MG63 (cell line): ENCODE results near the gene ISOC2. TPM values are rescaled to one million over a fixed set of nuclear protein-coding genes. Genes with fewer than 3 reads are reported as not detected.

ENCODE experiments used
- DNase-seq: peaks from one replicate; pipeline ENCODE4 v3.0.0-alpha.2; 2020
- H3K27me3 ChIP-seq: fragments of 250-450 bp; sonication (Bioruptor Pico); 2 replicates; pipeline ENCODE4 v1.5.1; 2020; ENCODE audit warnings: mild to moderate bottlenecking, moderate library complexity
- H3K36me3 ChIP-seq: fragments of 250-450 bp; sonication (Bioruptor Pico); 2 replicates; pipeline ENCODE4 v1.5.1; 2020; ENCODE audit warnings: mild to moderate bottlenecking, moderate library complexity
- H3K4me3 ChIP-seq: fragments of 250-450 bp; sonication (Bioruptor Pico); 2 replicates; pipeline ENCODE4 v1.5.1; 2020; ENCODE audit warnings: mild to moderate bottlenecking, moderate library complexity
- H3K9me3 ChIP-seq: fragments of 250-450 bp; sonication (Bioruptor Pico); 2 replicates; pipeline ENCODE4 v1.5.1; 2020; ENCODE audit warnings: mild to moderate bottlenecking, moderate library complexity
- total RNA-seq: library from RNA; depleted of rRNA; stranded (reverse); fragments of >200 nt; shearing (Covaris generic); gene quantifications from 2 replicates; pipeline ENCODE4 v1.2.3, GENCODE V29; 2014; ENCODE audit warnings: low replicate concordance

ISOC2 gene
- total RNA-seq, 1 experiment from 2014 or later = 180 TPM

- H3K4me3 ChIP-seq = no peak overlapping the region
- no peaks in the 10 kb centered on the region for H3K9me3 ChIP-seq
- DNase-seq = peak; percentile 75
- H3K36me3 ChIP-seq = peaks cover 3% of the 10 kb centered on the region; the same call in 1 of the 2 replicates
- H3K27me3 ChIP-seq = no peaks in the 10 kb centered on the region
These were observed 6.0 kb upstream of the ISOC2 start for GRCh38 chr19:55467236-55468053.

GRCh38 chr19:55466241-55466614, 4.8 kb upstream of the ISOC2 start:
- H3K4me3 ChIP-seq = no peak overlapping the region
- peaks cover 5% of the 10 kb centered on the region; the same call in 1 of the 2 replicates for H3K36me3 ChIP-seq
- DNase-seq = no peak
- no peaks in the 10 kb centered on the region for H3K9me3 ChIP-seq
- no peaks in the 10 kb centered on the region for H3K27me3 ChIP-seq

- H3K9me3 ChIP-seq = no peaks in the 10 kb centered on the region
- peaks cover 7% of the 10 kb centered on the region; the same call in 1 of the 2 replicates for H3K36me3 ChIP-seq
- H3K27me3 ChIP-seq = no peaks in the 10 kb centered on the region
- no peak overlapping the region for H3K4me3 ChIP-seq
- DNase-seq = no peak
These were observed 4.2 kb upstream of the ISOC2 start for GRCh38 chr19:55465460-55466240.

GRCh38 chr19:55464662-55465054, 3.2 kb upstream of the ISOC2 start, which contains the start of gene C19orf85:
Gene C19orf85 (minus strand): TSS chr19:55464751. CDS start chr19:55464554, 197 bp downstream.
- Histone ChIP-seq H3K4me3 (no peak within 1 kb of the TSS), H3K27me3 (no peaks in the 10 kb centered on the region), H3K9me3 (no peaks in the 10 kb centered on the region), H3K36me3 (peaks cover 13% of the 10 kb centered on the region; the same call in 1 of the 2 replicates)
- no peak for DNase-seq

GRCh38 chr19:55464039-55464661, 2.7 kb upstream of the ISOC2 start:
- no peak for DNase-seq
- H3K36me3 ChIP-seq = peaks cover 11% of the 10 kb centered on the region; the same call in 1 of the 2 replicates

GRCh38 chr19:55463583-55464031, 2.2 kb upstream of the ISOC2 start:
- Histone ChIP-seq H3K9me3 (no peaks in the 10 kb centered on the region), H3K36me3 (peaks cover 10% of the 10 kb centered on the region), H3K4me3 (no peak overlapping the region), H3K27me3 (no peaks in the 10 kb centered on the region)
- DNase-seq = no peak

More at GRCh38 chr19:55464039-55464661, 2.7 kb upstream of the ISOC2 start:
- no peaks in the 10 kb centered on the region for H3K9me3 ChIP-seq
- H3K27me3 ChIP-seq = no peaks in the 10 kb centered on the region
- H3K4me3 ChIP-seq = no peak overlapping the region

GRCh38 chr19:55462722-55463121, 1.3 kb upstream of the ISOC2 start:
- H3K4me3 ChIP-seq = no peak overlapping the region
- no peaks in the 10 kb centered on the region for H3K9me3 ChIP-seq
- DNase-seq = no peak
- H3K36me3 ChIP-seq = peaks cover 10% of the 10 kb centered on the region
- no peaks in the 10 kb centered on the region for H3K27me3 ChIP-seq

GRCh38 chr19:55461974-55462626, 658 bp upstream of the ISOC2 start:
- H3K9me3 ChIP-seq = no peaks in the 10 kb centered on the region
- H3K36me3 ChIP-seq = peaks cover 10% of the 10 kb centered on the region
- peak overlapping the region; percentile 93 for H3K4me3 ChIP-seq
- no peaks in the 10 kb centered on the region for H3K27me3 ChIP-seq
- no peak for DNase-seq

- H3K36me3 ChIP-seq = peaks cover 10% of the 10 kb centered on the region
- no peaks in the 10 kb centered on the region for H3K27me3 ChIP-seq
- H3K4me3 ChIP-seq = peak overlapping the region; percentile 93
- H3K9me3 ChIP-seq = no peaks in the 10 kb centered on the region
- DNase-seq = peak; percentile 90
These were observed 678 bp downstream of the ISOC2 start for GRCh38 chr19:55460670-55461258.

GRCh38 chr19:55459950-55460657, 1.3 kb downstream of the ISOC2 start:
- peaks cover 10% of the 10 kb centered on the region for H3K36me3 ChIP-seq
- no peaks in the 10 kb centered on the region for H3K9me3 ChIP-seq
- H3K4me3 ChIP-seq = peak overlapping the region; percentile 93
- DNase-seq = no peak
- H3K27me3 ChIP-seq = no peaks in the 10 kb centered on the region

GRCh38 chr19:55459551-55459949, 1.9 kb downstream of the ISOC2 start:
- peaks cover 10% of the 10 kb centered on the region for H3K36me3 ChIP-seq
- no peak overlapping the region for H3K4me3 ChIP-seq
- H3K27me3 ChIP-seq = no peaks in the 10 kb centered on the region
- H3K9me3 ChIP-seq = no peaks in the 10 kb centered on the region
- no peak for DNase-seq

- no peaks in the 10 kb centered on the region for H3K9me3 ChIP-seq
- no peak overlapping the region for H3K4me3 ChIP-seq
- no peaks in the 10 kb centered on the region for H3K27me3 ChIP-seq
- H3K36me3 ChIP-seq = peaks cover 17% of the 10 kb centered on the region
- no peak for DNase-seq
These were observed 3.6 kb downstream of the ISOC2 start for GRCh38 chr19:55457683-55458457.

- DNase-seq = no peak
- Histone ChIP-seq H3K27me3 (peaks cover 11% of the 10 kb centered on the region), H3K36me3 (peaks cover 18% of the 10 kb centered on the region), H3K9me3 (no peaks in the 10 kb centered on the region), H3K4me3 (no peak overlapping the region)
These were observed 5.1 kb downstream of the ISOC2 start for GRCh38 chr19:55456347-55456746.

GRCh38 chr19:55455576-55456235, 5.7 kb downstream of the ISOC2 start:
- Histone ChIP-seq H3K36me3 (peaks cover 15% of the 10 kb centered on the region), H3K4me3 (no peak overlapping the region), H3K27me3 (peaks cover 11% of the 10 kb centered on the region), H3K9me3 (no peaks in the 10 kb centered on the region)
- DNase-seq = no peak
